HEK293 (cell line): Measurements from ENCODE around the gene AP3B2.
A peak's percentile ranks its signal among the peaks of the same experiment; 100 is the strongest.

ENCODE experiments used
- HOXA7 ChIP-seq: sonication (generic); formaldehyde crosslinking; IDR thresholded peaks from 2 replicates; pipeline ENCODE4 v1.8.1; 2022; ENCODE audit warnings: missing genetic modification reagents, borderline replicate concordance
- HOXC10 ChIP-seq: sonication (generic); formaldehyde crosslinking; IDR thresholded peaks from 2 replicates; pipeline ENCODE4 v1.8.1; 2023; ENCODE audit warnings: mild to moderate bottlenecking, missing genetic modification reagents
- IKZF3 ChIP-seq: fragments of 450-650 bp; IDR thresholded peaks from 2 replicates; pipeline ENCODE4 v1.5.0; 2018; ENCODE audit warnings: missing biosample characterization, mild to moderate bottlenecking, missing genetic modification characterization, moderate library complexity
- KLF1 ChIP-seq: fragments of 450-650 bp; formaldehyde crosslinking; IDR thresholded peaks from 2 replicates; pipeline ENCODE4 v1.5.1; 2016; ENCODE audit warnings: missing biosample characterization, missing genetic modification characterization
- MEIS1 ChIP-seq: sonication (generic); formaldehyde crosslinking; IDR thresholded peaks from 2 replicates; pipeline ENCODE4 v1.8.1; 2022; ENCODE audit warnings: missing genetic modification reagents, mild to moderate bottlenecking, borderline replicate concordance
- MYNN ChIP-seq: fragments of 450-650 bp; formaldehyde crosslinking; IDR thresholded peaks from 2 replicates; pipeline ENCODE4 v1.5.1; 2016; ENCODE audit warnings: missing biosample characterization, missing genetic modification characterization, borderline replicate concordance
- SALL2 ChIP-seq: fragments of 450-650 bp; formaldehyde crosslinking; IDR thresholded peaks from 2 replicates; pipeline ENCODE4 v1.5.0; 2017; ENCODE audit warnings: missing biosample characterization, mild to moderate bottlenecking, missing genetic modification characterization, borderline replicate concordance
- SCRT2 ChIP-seq: fragments of 450-650 bp; formaldehyde crosslinking; IDR thresholded peaks from 2 replicates; pipeline ENCODE4 v1.5.1; 2016; ENCODE audit warnings: missing biosample characterization, missing genetic modification characterization
- SETDB1 ChIP-seq: IDR thresholded peaks from one replicate; pipeline ENCODE4 v1.6.1; 2017; ENCODE audit warnings: mild to moderate bottlenecking, low read length, moderate library complexity, mixed read lengths; ENCODE audit not compliant: insufficient read length
- SP2 ChIP-seq: fragments of 450-650 bp; formaldehyde crosslinking; IDR thresholded peaks from 2 replicates; pipeline ENCODE4 v1.5.1; 2016; ENCODE audit warnings: missing biosample characterization, missing genetic modification characterization
- ZEB2 ChIP-seq: fragments of 450-650 bp; formaldehyde crosslinking; IDR thresholded peaks from 2 replicates; pipeline ENCODE4 v1.5.1; 2016; ENCODE audit warnings: missing biosample characterization, missing genetic modification characterization
- ZNF132 ChIP-seq: fragments of 450-650 bp; formaldehyde crosslinking; IDR thresholded peaks from 2 replicates; pipeline ENCODE4 v1.5.1; 2017; ENCODE audit warnings: missing biosample characterization, missing genetic modification characterization, borderline replicate concordance
- ZNF335 ChIP-seq: fragments of 450-650 bp; formaldehyde crosslinking; conservative IDR thresholded peaks from 2 replicates; pipeline ENCODE4 v1.5.1; 2016; ENCODE audit warnings: missing biosample characterization, missing genetic modification characterization
- ZNF350 ChIP-seq: fragments of 450-650 bp; formaldehyde crosslinking; IDR thresholded peaks from 2 replicates; pipeline ENCODE4 v1.5.0; 2017; ENCODE audit warnings: missing biosample characterization, mild to moderate bottlenecking, missing genetic modification characterization
- ZNF366 ChIP-seq: fragments of 450-650 bp; formaldehyde crosslinking; conservative IDR thresholded peaks from 2 replicates; pipeline ENCODE4 v1.5.1; 2016; ENCODE audit warnings: missing biosample characterization, missing genetic modification characterization
- ZNF596 ChIP-seq: fragments of 450-650 bp; IDR thresholded peaks from 2 replicates; pipeline ENCODE4 v1.5.0; 2018; ENCODE audit warnings: missing biosample characterization, mild to moderate bottlenecking, missing genetic modification characterization, moderate library complexity
- ZNF600 ChIP-seq: fragments of 450-650 bp; formaldehyde crosslinking; IDR thresholded peaks from 2 replicates; pipeline ENCODE4 v1.5.1; 2016; ENCODE audit warnings: missing biosample characterization, missing genetic modification characterization
- ZNF660 ChIP-seq: fragments of 450-650 bp; IDR thresholded peaks from 2 replicates; pipeline ENCODE4 v1.5.1; 2018; ENCODE audit warnings: missing biosample characterization, mild to moderate bottlenecking, missing genetic modification characterization
- ZNF701 ChIP-seq: fragments of 450-650 bp; formaldehyde crosslinking; IDR thresholded peaks from 2 replicates; pipeline ENCODE4 v1.5.1; 2016; ENCODE audit warnings: missing biosample characterization, missing genetic modification characterization
- ZNF76 ChIP-seq: fragments of 450-650 bp; formaldehyde crosslinking; IDR thresholded peaks from 2 replicates; pipeline ENCODE4; 2016; ENCODE audit warnings: low read depth, missing biosample characterization, missing genetic modification characterization, borderline replicate concordance
- ZNF785 ChIP-seq: fragments of 450-650 bp; formaldehyde crosslinking; IDR thresholded peaks from 2 replicates; pipeline ENCODE4 v1.5.1; 2016; ENCODE audit warnings: missing biosample characterization, missing genetic modification characterization
- ZNF837 ChIP-seq: fragments of 450-650 bp; formaldehyde crosslinking; IDR thresholded peaks from 2 replicates; pipeline ENCODE4 v1.5.1; 2016; ENCODE audit warnings: missing biosample characterization, missing genetic modification characterization
- TF ChIP-seq, protein P1 (sequence below): fragments of 450-650 bp; formaldehyde crosslinking; IDR thresholded peaks from 2 replicates; pipeline ENCODE4 v1.5.0; 2017; ENCODE audit warnings: missing biosample characterization, missing genetic modification characterization, borderline replicate concordance
- TF ChIP-seq, protein P2 (sequence below): fragments of 450-650 bp; formaldehyde crosslinking; IDR thresholded peaks from 2 replicates; pipeline ENCODE4 v1.5.1; 2017; ENCODE audit warnings: missing biosample characterization, missing genetic modification characterization
- TF ChIP-seq, protein P3 (sequence below): fragments of 450-650 bp; formaldehyde crosslinking; conservative IDR thresholded peaks from 2 replicates; pipeline ENCODE4 v1.5.1; 2016; ENCODE audit warnings: low read depth, missing biosample characterization, missing genetic modification characterization
- TF ChIP-seq, protein P4 (sequence below): fragments of 450-650 bp; IDR thresholded peaks from 2 replicates; pipeline ENCODE4 v1.5.1; 2018; ENCODE audit warnings: missing biosample characterization, missing genetic modification characterization
- TF ChIP-seq, protein P5 (sequence below): fragments of 450-650 bp; formaldehyde crosslinking; IDR thresholded peaks from 2 replicates; pipeline ENCODE4 v1.5.1; 2016; ENCODE audit warnings: missing biosample characterization, missing genetic modification characterization

Gene AP3B2

DNA sequence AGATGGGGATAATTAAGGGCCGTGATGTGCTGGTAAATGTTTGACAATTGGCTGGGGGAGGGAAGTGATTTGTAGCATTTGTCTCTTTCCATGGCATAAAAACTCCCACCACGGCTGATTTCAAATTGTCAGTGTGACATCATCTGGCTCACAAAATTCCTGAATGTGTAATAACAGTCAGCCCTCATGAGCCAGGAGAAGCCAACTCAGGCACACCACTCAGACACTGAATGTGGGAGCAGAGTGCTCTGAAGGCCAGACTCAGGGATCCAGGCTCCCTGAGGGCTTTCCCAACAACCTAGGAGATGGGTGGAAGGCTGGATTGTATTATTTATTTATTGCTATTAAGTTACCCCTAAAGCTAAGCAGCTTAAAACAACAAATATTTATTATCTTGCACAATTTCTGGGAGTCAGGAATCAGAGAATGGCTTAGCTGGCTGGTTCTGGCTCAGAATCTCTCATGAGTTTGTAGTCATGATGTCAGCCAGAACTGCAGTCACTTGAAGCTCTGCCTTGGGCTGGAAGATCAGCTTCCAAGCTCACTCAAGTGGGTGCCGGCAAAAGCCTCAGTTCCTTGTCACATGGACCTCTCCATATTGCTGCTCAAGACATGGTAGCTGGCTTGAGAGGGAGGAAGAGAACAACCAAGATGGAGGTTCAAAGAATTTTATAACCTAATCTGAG is 56.0 kb downstream of the AP3B2 start (continued):
- TF ChIP-seq, protein P1, sequence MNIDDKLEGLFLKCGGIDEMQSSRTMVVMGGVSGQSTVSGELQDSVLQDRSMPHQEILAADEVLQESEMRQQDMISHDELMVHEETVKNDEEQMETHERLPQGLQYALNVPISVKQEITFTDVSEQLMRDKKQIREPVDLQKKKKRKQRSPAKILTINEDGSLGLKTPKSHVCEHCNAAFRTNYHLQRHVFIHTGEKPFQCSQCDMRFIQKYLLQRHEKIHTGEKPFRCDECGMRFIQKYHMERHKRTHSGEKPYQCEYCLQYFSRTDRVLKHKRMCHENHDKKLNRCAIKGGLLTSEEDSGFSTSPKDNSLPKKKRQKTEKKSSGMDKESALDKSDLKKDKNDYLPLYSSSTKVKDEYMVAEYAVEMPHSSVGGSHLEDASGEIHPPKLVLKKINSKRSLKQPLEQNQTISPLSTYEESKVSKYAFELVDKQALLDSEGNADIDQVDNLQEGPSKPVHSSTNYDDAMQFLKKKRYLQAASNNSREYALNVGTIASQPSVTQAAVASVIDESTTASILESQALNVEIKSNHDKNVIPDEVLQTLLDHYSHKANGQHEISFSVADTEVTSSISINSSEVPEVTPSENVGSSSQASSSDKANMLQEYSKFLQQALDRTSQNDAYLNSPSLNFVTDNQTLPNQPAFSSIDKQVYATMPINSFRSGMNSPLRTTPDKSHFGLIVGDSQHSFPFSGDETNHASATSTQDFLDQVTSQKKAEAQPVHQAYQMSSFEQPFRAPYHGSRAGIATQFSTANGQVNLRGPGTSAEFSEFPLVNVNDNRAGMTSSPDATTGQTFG (tag by site-specific recombination), result no peak
- TF ChIP-seq ZNF335 (tag by site-specific recombination) (peak; percentile 38), HOXC10 (CRISPR knock-in tag) (no peak), ZNF132 (tag by site-specific recombination) (no peak), ZNF76 (tag by site-specific recombination) (no peak), ZNF600 (peak; percentile 66; the same call in 1 of the 2 replicates), SCRT2 (no peak), SP2 (no peak), MYNN (tag by site-specific recombination) (no peak), ZNF660 (0 out of 2 replicates have a peak, but pooled peaks have one; percentile 39), ZNF701 (tag by site-specific recombination) (no peak), ZEB2 (no peak), SALL2 (tag by site-specific recombination) (no peak), SETDB1 (no peak), ZNF837 (tag by site-specific recombination) (no peak), HOXA7 (CRISPR knock-in tag) (no peak), ZNF350 (no peak), ZNF366 (tag by site-specific recombination) (no peak), MEIS1 (no peak), ZNF596 (tag by site-specific recombination) (no peak), IKZF3 (tag by site-specific recombination) (no peak), KLF1 (tag by site-specific recombination) (no peak), ZNF785 (tag by site-specific recombination) (no peak)
- TF ChIP-seq, protein P2, sequence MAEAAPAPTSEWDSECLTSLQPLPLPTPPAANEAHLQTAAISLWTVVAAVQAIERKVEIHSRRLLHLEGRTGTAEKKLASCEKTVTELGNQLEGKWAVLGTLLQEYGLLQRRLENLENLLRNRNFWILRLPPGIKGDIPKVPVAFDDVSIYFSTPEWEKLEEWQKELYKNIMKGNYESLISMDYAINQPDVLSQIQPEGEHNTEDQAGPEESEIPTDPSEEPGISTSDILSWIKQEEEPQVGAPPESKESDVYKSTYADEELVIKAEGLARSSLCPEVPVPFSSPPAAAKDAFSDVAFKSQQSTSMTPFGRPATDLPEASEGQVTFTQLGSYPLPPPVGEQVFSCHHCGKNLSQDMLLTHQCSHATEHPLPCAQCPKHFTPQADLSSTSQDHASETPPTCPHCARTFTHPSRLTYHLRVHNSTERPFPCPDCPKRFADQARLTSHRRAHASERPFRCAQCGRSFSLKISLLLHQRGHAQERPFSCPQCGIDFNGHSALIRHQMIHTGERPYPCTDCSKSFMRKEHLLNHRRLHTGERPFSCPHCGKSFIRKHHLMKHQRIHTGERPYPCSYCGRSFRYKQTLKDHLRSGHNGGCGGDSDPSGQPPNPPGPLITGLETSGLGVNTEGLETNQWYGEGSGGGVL, result no peak
- TF ChIP-seq, protein P3, sequence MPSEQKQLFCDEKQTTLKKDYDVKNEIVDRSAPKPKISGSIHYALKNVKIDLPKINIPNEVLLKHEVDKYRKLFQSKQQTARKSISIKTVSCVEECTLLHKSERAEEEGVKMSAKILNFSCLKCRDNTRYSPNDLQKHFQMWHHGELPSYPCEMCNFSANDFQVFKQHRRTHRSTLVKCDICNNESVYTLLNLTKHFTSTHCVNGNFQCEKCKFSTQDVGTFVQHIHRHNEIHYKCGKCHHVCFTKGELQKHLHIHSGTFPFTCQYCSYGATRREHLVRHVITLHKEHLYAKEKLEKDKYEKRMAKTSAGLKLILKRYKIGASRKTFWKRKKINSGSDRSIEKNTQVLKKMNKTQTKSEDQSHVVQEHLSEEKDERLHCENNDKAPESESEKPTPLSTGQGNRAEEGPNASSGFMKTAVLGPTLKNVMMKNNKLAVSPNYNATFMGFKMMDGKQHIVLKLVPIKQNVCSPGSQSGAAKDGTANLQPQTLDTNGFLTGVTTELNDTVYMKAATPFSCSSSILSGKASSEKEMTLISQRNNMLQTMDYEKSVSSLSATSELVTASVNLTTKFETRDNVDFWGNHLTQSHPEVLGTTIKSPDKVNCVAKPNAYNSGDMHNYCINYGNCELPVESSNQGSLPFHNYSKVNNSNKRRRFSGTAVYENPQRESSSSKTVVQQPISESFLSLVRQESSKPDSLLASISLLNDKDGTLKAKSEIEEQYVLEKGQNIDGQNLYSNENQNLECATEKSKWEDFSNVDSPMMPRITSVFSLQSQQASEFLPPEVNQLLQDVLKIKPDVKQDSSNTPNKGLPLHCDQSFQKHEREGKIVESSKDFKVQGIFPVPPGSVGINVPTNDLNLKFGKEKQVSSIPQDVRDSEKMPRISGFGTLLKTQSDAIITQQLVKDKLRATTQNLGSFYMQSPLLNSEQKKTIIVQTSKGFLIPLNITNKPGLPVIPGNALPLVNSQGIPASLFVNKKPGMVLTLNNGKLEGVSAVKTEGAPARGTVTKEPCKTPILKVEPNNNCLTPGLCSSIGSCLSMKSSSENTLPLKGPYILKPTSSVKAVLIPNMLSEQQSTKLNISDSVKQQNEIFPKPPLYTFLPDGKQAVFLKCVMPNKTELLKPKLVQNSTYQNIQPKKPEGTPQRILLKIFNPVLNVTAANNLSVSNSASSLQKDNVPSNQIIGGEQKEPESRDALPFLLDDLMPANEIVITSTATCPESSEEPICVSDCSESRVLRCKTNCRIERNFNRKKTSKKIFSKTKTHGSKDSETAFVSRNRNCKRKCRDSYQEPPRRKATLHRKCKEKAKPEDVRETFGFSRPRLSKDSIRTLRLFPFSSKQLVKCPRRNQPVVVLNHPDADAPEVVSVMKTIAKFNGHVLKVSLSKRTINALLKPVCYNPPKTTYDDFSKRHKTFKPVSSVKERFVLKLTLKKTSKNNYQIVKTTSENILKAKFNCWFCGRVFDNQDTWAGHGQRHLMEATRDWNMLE (tag by site-specific recombination), result no peak
- TF ChIP-seq, protein P4, sequence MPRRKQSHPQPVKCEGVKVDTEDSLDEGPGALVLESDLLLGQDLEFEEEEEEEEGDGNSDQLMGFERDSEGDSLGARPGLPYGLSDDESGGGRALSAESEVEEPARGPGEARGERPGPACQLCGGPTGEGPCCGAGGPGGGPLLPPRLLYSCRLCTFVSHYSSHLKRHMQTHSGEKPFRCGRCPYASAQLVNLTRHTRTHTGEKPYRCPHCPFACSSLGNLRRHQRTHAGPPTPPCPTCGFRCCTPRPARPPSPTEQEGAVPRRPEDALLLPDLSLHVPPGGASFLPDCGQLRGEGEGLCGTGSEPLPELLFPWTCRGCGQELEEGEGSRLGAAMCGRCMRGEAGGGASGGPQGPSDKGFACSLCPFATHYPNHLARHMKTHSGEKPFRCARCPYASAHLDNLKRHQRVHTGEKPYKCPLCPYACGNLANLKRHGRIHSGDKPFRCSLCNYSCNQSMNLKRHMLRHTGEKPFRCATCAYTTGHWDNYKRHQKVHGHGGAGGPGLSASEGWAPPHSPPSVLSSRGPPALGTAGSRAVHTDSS (tag by site-specific recombination), result no peak
- TF ChIP-seq, protein P5, sequence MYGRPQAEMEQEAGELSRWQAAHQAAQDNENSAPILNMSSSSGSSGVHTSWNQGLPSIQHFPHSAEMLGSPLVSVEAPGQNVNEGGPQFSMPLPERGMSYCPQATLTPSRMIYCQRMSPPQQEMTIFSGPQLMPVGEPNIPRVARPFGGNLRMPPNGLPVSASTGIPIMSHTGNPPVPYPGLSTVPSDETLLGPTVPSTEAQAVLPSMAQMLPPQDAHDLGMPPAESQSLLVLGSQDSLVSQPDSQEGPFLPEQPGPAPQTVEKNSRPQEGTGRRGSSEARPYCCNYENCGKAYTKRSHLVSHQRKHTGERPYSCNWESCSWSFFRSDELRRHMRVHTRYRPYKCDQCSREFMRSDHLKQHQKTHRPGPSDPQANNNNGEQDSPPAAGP (tag by site-specific recombination), result no peak
